ENCODE measurements around the gene JAK1. TPM values are rescaled to one million over a fixed set of nuclear protein-coding genes. Genes with fewer than 3 reads are reported as not detected.

JAK1 gene
- total RNA-seq, 2 donors from 2014 or later, result 113 to 115 TPM

GRCh38 chr1:64938991-64939390 lies 27.4 kb downstream of the JAK1 start:
- no peak for ATAC-seq (ENCODE audit: insufficient number of reproducible peaks, low FRiP score, low read depth)
- Histone ChIP-seq H3K27ac (no peak overlapping the region), H3K36me3 (no peaks in the 10 kb centered on the region), H3K4me1 (ENCODE audit: control insufficient read depth in 1 of 2, low read depth in 2 of 2) (peaks cover 36 to 43% of the 10 kb centered on the region in 2 donors), H3K9me3 (no peaks in the 10 kb centered on the region), H3K4me3 (no peak overlapping the region), H3K27me3 (replicated peaks; ENCODE audit: insufficient read depth) (no peaks in the 10 kb centered on the region)
- no peak for DNase-seq (ENCODE audit: low spot score)
- TF ChIP-seq CTCF (IDR thresholded peaks at IDR 0.05), result no peak

GRCh38 chr1:64936956-64937355 lies 29.4 kb downstream of the JAK1 start:
- Histone ChIP-seq H3K4me1 (ENCODE audit: control insufficient read depth in 1 of 2, low read depth in 2 of 2) (peaks cover 34 to 44% of the 10 kb centered on the region in 2 donors), H3K27me3 (replicated peaks; ENCODE audit: insufficient read depth) (no peaks in the 10 kb centered on the region), H3K27ac (no peak overlapping the region), H3K36me3 (no peaks in the 10 kb centered on the region), H3K4me3 (no peak overlapping the region), H3K9me3 (no peaks in the 10 kb centered on the region)
- no peak for DNase-seq (ENCODE audit: low spot score)
- TF ChIP-seq CTCF (IDR thresholded peaks at IDR 0.05), result no peak
- ATAC-seq (ENCODE audit: insufficient number of reproducible peaks, low FRiP score, low read depth), result no peak

- Histone ChIP-seq H3K27ac (no peak overlapping the region), H3K36me3 (no peaks in the 10 kb centered on the region), H3K4me3 (no peak overlapping the region), H3K27me3 (replicated peaks; ENCODE audit: insufficient read depth) (no peaks in the 10 kb centered on the region), H3K9me3 (no peaks in the 10 kb centered on the region), H3K4me1 (ENCODE audit: control insufficient read depth in 1 of 2, low read depth in 2 of 2) (peaks cover 26 to 31% of the 10 kb centered on the region in 2 donors)
- TF ChIP-seq CTCF (IDR thresholded peaks at IDR 0.05), result no peak
- DNase-seq (ENCODE audit: low spot score) (no peak), ATAC-seq (ENCODE audit: insufficient number of reproducible peaks, low FRiP score, low read depth) (no peak)
Measured at GRCh38 chr1:64935551-64936155, 30.7 kb downstream of the JAK1 start.

- no peaks in the 10 kb centered on the region for H3K27me3 ChIP-seq (replicated peaks; ENCODE audit: insufficient read depth)
- no peak overlapping the region for H3K4me3 ChIP-seq
- peaks cover 23 to 31% of the 10 kb centered on the region in 2 donors for H3K4me1 ChIP-seq (ENCODE audit: control insufficient read depth in 1 of 2, low read depth in 2 of 2)
- H3K36me3 ChIP-seq, result no peaks in the 10 kb centered on the region
- DNase-seq (ENCODE audit: low spot score) (no peak), ATAC-seq (ENCODE audit: insufficient number of reproducible peaks, low FRiP score, low read depth) (no peak)
- H3K27ac ChIP-seq, result peak overlapping the region in 1 of 2 donors; percentile 75
- no peak for TF ChIP-seq CTCF (IDR thresholded peaks at IDR 0.05)
- no peaks in the 10 kb centered on the region for H3K9me3 ChIP-seq
Measured at GRCh38 chr1:64934878-64935275, 31.5 kb downstream of the JAK1 start.

- no peak for TF ChIP-seq CTCF (IDR thresholded peaks at IDR 0.05)
- Histone ChIP-seq H3K27ac (peak overlapping the region; percentile 75 to 80), H3K4me1 (ENCODE audit: control insufficient read depth in 1 of 2, low read depth in 2 of 2) (peaks cover 22 to 31% of the 10 kb centered on the region in 2 donors), H3K4me3 (peak overlapping the region; percentile 38), H3K27me3 (replicated peaks; ENCODE audit: insufficient read depth) (no peaks in the 10 kb centered on the region), H3K9me3 (no peaks in the 10 kb centered on the region), H3K36me3 (no peaks in the 10 kb centered on the region)
- ATAC-seq (ENCODE audit: insufficient number of reproducible peaks, low FRiP score, low read depth), result no peak
- no peak for DNase-seq (ENCODE audit: low spot score)
Measured at GRCh38 chr1:64934115-64934877, 32.1 kb downstream of the JAK1 start.
